Spleen (tissue), 11 donors: Measurements from ENCODE around the gene ALKBH7. TPM values are rescaled to one million over a fixed set of nuclear protein-coding genes. Genes with fewer than 3 reads are reported as not detected.
A peak's percentile ranks its signal among the peaks of the same experiment; 100 is the strongest.

Experiments
- DNase-seq: peaks from one replicate; pipeline ENCODE4 v3.0.0-alpha.2; 2020
- H3K27ac ChIP-seq, 8 donors: fragments of 200-600 bp; sonication (generic) in 7 of 8; 1 replicate in 4 of 8; 2 replicates in 4 of 8; pipeline versions ENCODE4 v1.5.0 to v1.8.0; 2016 to 2021; ENCODE audit warnings: inconsistent platforms in 4 of 8, mild to moderate bottlenecking in 4 of 8, moderate library complexity in 1 of 8
- H3K27me3 ChIP-seq, 7 donors: fragments of 200-600 bp; sonication (generic) in 6 of 7; replicated peaks in 1 of 7; 1 replicate in 4 of 7; 2 replicates in 3 of 7; pipeline versions ENCODE4 v1.5.0 to v1.8.0; 2016 to 2021; ENCODE audit warnings: inconsistent platforms in 3 of 7, mild to moderate bottlenecking in 1 of 7
- H3K36me3 ChIP-seq, 6 donors: fragments of 200-600 bp; sonication (generic) in 5 of 6; 1 replicate in 4 of 6; 2 replicates in 2 of 6; pipeline versions ENCODE4 v1.5.0 to v1.8.0; 2016 to 2021; ENCODE audit warnings: inconsistent platforms in 2 of 6
- H3K4me1 ChIP-seq, 6 donors: fragments of 200-600 bp; sonication (generic) in 5 of 6; 1 replicate in 3 of 6; 2 replicates in 3 of 6; pipeline versions ENCODE4 v1.5.0 to v1.8.0; 2016 to 2021; ENCODE audit warnings: inconsistent platforms in 3 of 6
- H3K4me3 ChIP-seq, 8 donors: fragments of 200-600 bp; sonication (generic) in 7 of 8; 1 replicate in 4 of 8; 2 replicates in 4 of 8; pipeline versions ENCODE4 v1.5.0 to v1.8.0; 2016 to 2021; ENCODE audit warnings: inconsistent platforms in 4 of 8, mild to moderate bottlenecking in 4 of 8, moderate library complexity in 2 of 8
- H3K9me3 ChIP-seq, 8 donors: fragments of 200-600 bp; sonication (generic) in 7 of 8; 1 replicate in 4 of 8; 2 replicates in 4 of 8; pipeline versions ENCODE4 v1.5.0 to v1.8.0; 2016 to 2021; ENCODE audit warnings: inconsistent platforms in 4 of 8
- CTCF ChIP-seq, 11 experiments: fragments of 200-600 bp in 7 of 11; fragments of 450-650 bp in 4 of 11; sonication (generic) in 4 of 11; IDR thresholded peaks in 8 of 11; conservative IDR thresholded peaks in 3 of 11; 1 replicate in 7 of 11; 2 replicates in 4 of 11; pipeline versions ENCODE4 v1.4.0 to v1.8.0; 2016 to 2021; ENCODE audit warnings: antibody characterized with exemption in 11 of 11, inconsistent platforms in 4 of 11, mild to moderate bottlenecking in 1 of 11
- POLR2A ChIP-seq, 3 donors: fragments of 450-650 bp; IDR thresholded peaks; one replicate each; pipeline ENCODE4 v1.5.1; 2017; ENCODE audit warnings: antibody characterized with exemption in 3 of 3, mild to moderate bottlenecking in 1 of 3
- POLR2AphosphoS5 ChIP-seq, 3 donors: sonication (generic); formaldehyde crosslinking; IDR thresholded peaks; one replicate each; pipeline ENCODE4 v1.5.1; 2017; ENCODE audit warnings: antibody characterized with exemption in 3 of 3
- WGBS, 5 donors: extraction: QIAGEN DNeasy Blood & Tissue Kit in 3 of 5; methylation state at CpG; one replicate each; pipeline versions ENCODE4 v1.1.5 to v1.1.7; 2013 to 2018; 5-methylcytosine and 5-hydroxymethylcytosine counted together
- intact Hi-C: fragments of 100-400 bp; cut with DNase I; formaldehyde crosslinking; loops from one replicate; pipeline ENCODE4 v1.15.0; 2023; ENCODE audit warnings: low total_unique reads
- polyA plus RNA-seq, 3 donors: library from polyadenylated mRNA; stranded (reverse); fragments of 200-250 nt; gene quantifications; one replicate each; pipeline ENCODE4 v1.2.1, GENCODE V29; 2013
- total RNA-seq, 7 donors: library from RNA; depleted of rRNA in 3 of 7; stranded (reverse); fragments of >200 nt in 3 of 7; fragmentation: NEBNext Ultra II Directional in 4 of 7; extraction: Animal tissue kit (Norgen Biotek cat#: 25700) in 4 of 7; gene quantifications; one replicate each; pipeline versions ENCODE4 v1.1.0 to v1.2.1, GENCODE V29; 2016 to 2021
- donor health status: healthy with polysubstance abuse.
- donor health status: DM: no; HTN: no; CAD: no; lungs with moderate emphysema.
- donor health status: DM: no; HTN: no; CAD: no.
- donor health status: Bipolar disorder and iron deficiency.
- donor health status: healthy.
- donor health status: DM: no; HTN: no; CAD: no.
- donor health status: DM: yes; HTN: yes; CAD: no.

Gene ALKBH7
- total and polyA plus RNA-seq, 10 donors = 35.5 to 80.3 (median 44.5) TPM

- no peak for DNase-seq
- no peaks in the 10 kb centered on the region for H3K27me3 ChIP-seq
- peaks cover 18 to 100% (median 98%) of the 10 kb centered on the region in 6 donors for H3K36me3 ChIP-seq
- peaks cover 0 to 3% (median 0%) of the 10 kb centered on the region in 6 donors for H3K4me1 ChIP-seq
- TF ChIP-seq POLR2AphosphoS5 (IDR thresholded peaks at IDR 0.05) = no peak
- no peak for TF ChIP-seq CTCF (IDR thresholded peaks at IDR 0.05 in 8 of 11, conservative IDR thresholded peaks at IDR 0.05 in 3 of 11)
- no peak for TF ChIP-seq POLR2A (IDR thresholded peaks at IDR 0.05)
- H3K9me3 ChIP-seq = peaks cover 0 to 5% (median 1%) of the 10 kb centered on the region in 8 donors
- H3K4me3 ChIP-seq = no peak overlapping the region
- WGBS, 5 donors = 90 to 97% (median 93%) methylated on average over 4 of the region's 4 CpGs
- H3K27ac ChIP-seq = no peak overlapping the region
- intact Hi-C loops = no loop called here
Measured at GRCh38 chr19:6384381-6384780, 11.8 kb downstream of the ALKBH7 start.

GRCh38 chr19:6387372-6387771 lies 14.8 kb downstream of the ALKBH7 start:
- Histone ChIP-seq H3K27ac (no peak overlapping the region), H3K4me1 (peaks cover 9 to 33% (median 15%) of the 10 kb centered on the region in 6 donors), H3K36me3 (peaks cover 4 to 96% (median 79%) of the 10 kb centered on the region in 6 donors), H3K27me3 (no peaks in the 10 kb centered on the region), H3K9me3 (no peaks in the 10 kb centered on the region), H3K4me3 (no peak overlapping the region)
- 95 to 97% (median 96%) methylated on average over 7 to 19 of the region's 19 CpGs for WGBS, 5 donors
- DNase-seq = no peak
- intact Hi-C loops = no loop called here
- TF ChIP-seq POLR2A (IDR thresholded peaks at IDR 0.05) (no peak), POLR2AphosphoS5 (IDR thresholded peaks at IDR 0.05) (peak in 1 of 3 donors; percentile 22), CTCF (IDR thresholded peaks at IDR 0.05 in 8 of 11, conservative IDR thresholded peaks at IDR 0.05 in 3 of 11) (no peak)

- Histone ChIP-seq H3K4me1 (peaks cover 12 to 42% (median 25%) of the 10 kb centered on the region in 6 donors), H3K27ac (peak overlapping the region; percentile 76 to 96 (median 94)), H3K36me3 (peaks cover 0 to 45% (median 29%) of the 10 kb centered on the region in 6 donors), H3K4me3 (peak overlapping the region; percentile 73 to 96 (median 92)), H3K27me3 (no peaks in the 10 kb centered on the region), H3K9me3 (no peaks in the 10 kb centered on the region)
- 5 to 8% (median 7%) methylated on average over 22 to 30 of the region's 30 CpGs for WGBS, 5 donors
- DNase-seq = no peak
- intact Hi-C loops = no loop called here
- TF ChIP-seq POLR2AphosphoS5 (IDR thresholded peaks at IDR 0.05) = no peak
- TF ChIP-seq CTCF (IDR thresholded peaks at IDR 0.05 in 8 of 11, conservative IDR thresholded peaks at IDR 0.05 in 3 of 11) = no peak
- TF ChIP-seq POLR2A (IDR thresholded peaks at IDR 0.05) = no peak
Measured at GRCh38 chr19:6392221-6393073, 19.9 kb downstream of the ALKBH7 start.
